Measurements from ENCODE around the gene CD79B.
"Not testable (repeated sequence)": the region's sequence is repeated elsewhere in the genome, so short reads cannot be mapped to it uniquely, and the experiment has no call there.

CD79B gene

DNA sequence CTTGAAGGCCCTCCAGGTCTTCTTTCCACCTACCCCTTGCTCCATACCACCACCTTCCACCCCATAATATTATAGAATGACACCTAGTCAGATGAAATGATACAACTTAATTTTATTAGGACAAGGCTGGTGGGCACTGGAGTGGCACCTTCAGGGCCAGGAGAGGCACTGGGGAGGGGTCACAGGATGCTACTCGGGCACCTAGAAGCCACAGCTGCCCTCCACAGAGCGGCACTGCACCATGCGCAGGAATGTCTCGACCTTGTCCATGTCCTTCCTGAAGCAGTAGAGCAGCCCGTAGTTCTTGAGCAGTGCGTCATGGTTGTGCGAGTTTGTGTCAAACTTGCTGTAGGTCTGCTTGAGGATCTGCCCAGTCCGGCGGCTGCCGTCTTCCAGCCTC lies 37.3 kb downstream of the CD79B start:
- not testable (repeated sequence) for DNase-seq (ENCODE audit: insufficient read length, low spot score); FAIRE-seq

DNA sequence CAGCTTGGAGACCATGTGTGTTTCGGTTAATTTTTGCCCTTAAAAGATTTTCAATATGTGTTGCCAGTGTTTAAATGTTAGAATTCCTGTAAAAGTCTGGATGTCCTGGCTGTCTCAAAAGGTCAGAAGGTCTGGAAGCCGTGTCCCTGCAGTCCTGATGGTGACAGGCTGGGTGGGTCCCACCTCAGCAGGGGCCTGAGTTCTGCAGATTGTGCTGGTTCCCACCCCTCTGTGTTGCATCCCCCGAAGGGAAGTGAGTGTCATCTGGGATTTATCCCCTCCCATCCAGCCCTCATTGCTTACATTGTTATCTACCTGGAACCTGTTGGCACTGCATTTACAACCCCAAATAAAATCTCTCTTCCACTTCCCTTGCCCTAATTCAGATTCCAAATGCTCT lies 38.1 kb downstream of the CD79B start:
- DNase-seq (ENCODE audit: insufficient read length, low spot score); FAIRE-seq: not testable (repeated sequence)

DNA sequence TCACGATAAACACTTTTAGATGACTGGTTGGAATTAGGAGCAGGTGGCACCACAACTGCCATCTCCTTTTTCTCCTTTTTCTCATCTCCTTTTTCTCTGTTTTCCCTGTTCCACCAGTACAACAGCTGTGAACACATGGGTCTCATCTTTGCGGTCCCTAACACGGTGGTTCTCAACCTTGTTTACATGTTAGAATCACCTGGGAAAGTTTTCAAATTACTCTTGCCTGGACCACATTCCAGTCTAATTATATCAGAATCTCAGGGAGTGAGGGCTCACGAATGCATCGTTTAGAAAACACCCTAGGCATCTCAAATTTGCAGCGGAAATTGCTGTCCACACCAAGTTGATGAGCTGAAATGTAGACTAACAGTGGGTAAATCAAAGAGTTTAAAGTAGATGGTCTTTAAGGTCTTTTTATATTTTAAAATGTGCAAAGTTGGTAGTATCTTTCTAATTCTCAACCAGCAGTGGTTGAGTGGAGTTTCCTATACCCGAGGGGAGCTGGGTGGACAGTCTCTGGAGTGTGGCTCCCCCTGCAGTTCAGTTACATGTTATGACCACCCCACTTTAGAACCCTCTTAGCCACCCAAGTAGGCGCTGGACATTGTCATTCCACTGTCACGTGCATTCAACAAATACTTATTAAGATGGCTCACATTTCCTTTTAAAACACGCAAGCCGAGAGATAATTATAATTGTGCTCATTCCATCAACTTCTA lies 39.7 kb downstream of the CD79B start:
- DNase-seq (ENCODE audit: insufficient read length, low spot score): not testable (repeated sequence)

DNA sequence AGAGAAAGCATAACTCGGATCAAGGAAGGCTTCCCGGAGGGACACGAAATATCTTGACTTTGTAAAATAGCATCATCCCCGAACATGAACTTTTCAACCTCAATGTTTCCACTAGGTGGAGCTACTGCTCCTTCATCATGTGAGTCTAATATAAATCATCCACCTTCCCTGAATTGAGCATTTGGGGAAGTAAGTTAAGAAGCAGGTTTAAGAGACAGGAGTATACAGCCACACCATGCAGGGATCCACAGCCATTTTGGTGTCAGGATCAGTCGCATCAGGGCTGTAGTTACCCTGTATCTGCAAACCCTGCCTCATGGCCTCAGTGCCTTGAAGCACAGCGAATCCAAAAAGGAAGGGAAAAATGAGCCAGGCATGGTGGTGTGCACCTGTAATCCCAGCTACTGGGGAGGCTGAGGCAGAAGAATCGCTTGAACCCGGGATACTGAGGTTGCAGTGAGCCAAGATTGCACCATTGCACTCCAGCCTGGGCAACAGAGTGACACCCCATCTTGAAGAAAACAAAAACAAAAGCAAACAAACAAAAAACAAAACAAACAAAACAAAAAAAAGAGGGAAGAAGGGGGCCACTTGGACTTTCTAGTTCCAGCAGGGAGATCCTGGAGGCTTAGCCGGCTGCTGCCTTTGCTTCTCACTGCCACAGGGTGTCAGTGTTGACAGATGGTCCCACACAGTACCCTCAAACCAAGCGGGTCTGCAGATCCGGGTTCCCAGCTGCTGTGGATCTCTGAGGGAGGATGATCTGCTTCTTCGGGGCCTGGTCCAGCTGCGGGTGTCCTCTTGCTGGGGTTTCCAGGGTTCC lies 42.9 kb downstream of the CD79B start:
- DNase-seq (ENCODE audit: insufficient read length, low spot score): not testable (repeated sequence)
- FAIRE-seq: peak; percentile 43

More for the DNA sequence above, 39.7 kb downstream of the CD79B start:
- not testable (repeated sequence) for FAIRE-seq

DNA sequence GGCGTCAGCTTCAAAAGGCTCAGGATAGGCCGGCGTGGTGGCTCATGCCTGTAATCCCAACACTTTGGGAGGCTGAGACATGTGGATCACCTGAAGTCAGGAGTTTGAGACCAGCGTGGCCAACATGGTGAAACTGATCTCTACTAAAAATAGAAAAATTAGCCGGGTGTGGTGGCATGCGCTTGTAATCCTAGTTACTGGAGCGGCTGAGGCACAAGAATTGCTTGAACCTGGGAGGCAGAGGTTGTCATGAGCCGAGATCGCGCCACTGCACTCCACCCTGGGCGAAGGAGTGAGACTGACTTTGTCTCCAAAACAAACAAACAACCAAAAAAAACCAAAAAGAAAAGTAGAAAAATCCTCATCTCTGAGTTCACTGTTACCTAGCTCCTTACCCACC lies 47.0 kb downstream of the CD79B start:
- FAIRE-seq; DNase-seq (ENCODE audit: insufficient read length, low spot score): not testable (repeated sequence)

DNA sequence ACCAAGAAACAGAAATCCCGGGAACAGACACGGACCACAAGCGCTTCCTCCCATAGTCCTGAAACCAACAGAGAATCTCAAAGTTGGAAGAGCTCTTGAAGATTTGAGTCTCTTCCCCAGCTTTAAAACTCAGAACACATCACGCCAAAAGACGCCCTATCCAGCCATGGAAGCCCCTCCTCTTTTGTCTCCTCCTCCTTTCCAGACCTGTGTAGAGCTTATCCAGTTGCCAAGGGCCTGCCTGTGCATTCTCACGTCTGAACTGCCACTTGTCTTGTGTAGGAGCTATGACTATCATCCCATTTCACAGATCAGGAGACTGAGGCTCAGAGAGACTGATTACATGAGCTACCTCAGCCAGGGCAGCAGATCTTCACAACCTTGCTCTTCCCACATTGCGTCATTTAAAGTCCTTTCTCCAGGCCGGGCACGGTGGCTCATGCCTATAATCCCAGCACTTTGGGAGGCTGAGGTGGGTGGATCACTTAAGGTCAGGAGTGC lies 49.5 kb downstream of the CD79B start:
- not testable (repeated sequence) for FAIRE-seq; DNase-seq (ENCODE audit: insufficient read length, low spot score)

DNA sequence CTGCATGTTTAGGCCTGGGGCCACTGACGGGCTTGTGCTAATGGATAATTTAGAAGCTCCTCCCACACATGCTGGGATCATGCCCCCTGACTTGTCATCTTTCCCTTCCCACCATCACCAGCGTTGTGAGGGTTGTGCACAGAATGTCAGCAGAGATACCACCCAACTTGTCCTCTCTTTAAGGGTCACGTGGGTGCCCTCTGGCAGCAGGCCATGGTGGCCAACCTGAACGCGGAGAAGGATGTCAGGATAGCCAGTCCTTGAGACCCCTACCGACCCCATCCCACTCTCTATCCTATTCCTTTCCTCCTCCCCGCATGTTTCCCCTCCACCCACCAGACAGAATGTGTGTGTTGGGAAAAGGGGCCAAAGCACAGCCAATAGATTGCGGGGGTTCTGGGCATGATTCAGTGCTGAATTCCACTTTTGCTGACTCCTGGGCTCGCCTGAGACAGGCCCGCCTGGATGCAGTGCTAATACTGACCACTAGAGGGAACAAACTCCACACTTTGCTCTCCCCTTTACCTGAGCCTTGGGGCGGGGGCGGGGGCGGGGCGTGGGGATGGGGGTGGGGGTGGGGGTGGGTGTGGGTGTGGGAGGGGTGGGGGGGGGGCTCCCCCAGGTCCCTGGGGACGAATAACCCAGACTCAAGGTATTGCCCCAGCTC lies 50.1 kb downstream of the CD79B start, which contains the start of gene GH2:
Gene GH2, minus strand, starts transcription at position 10 of the 667 bp plus-strand sequence. CDS start 143 bp downstream, outside the sequence.
- FAIRE-seq (no peak), DNase-seq (ENCODE audit: insufficient read length, low spot score) (peak; percentile 88)
- no peak for TF ChIP-seq POLR2A (IDR thresholded peaks at IDR 0.05; ENCODE audit: low read depth, low read length)

DNA sequence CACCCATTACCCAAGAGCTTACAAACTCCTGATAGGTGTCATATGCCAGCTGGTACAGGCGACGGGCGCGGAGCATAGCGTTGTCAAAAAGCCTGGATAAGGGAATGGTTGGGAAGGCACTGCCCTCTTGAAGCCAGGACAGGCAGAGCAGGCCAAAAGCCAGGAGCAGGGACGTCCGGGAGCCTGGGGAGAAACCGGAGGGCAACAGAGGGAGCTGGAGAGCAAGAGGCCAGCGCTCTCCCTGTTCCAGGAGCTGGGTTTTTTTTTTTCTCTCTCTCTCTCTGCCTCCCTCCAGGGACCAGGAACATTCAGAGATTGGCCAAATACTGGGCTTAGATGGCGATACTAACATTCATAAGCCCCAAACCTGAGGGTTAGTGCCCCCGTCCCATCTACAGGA lies 50.8 kb downstream of the CD79B start:
- DNase-seq (ENCODE audit: insufficient read length, low spot score); FAIRE-seq: not testable (repeated sequence)

DNA sequence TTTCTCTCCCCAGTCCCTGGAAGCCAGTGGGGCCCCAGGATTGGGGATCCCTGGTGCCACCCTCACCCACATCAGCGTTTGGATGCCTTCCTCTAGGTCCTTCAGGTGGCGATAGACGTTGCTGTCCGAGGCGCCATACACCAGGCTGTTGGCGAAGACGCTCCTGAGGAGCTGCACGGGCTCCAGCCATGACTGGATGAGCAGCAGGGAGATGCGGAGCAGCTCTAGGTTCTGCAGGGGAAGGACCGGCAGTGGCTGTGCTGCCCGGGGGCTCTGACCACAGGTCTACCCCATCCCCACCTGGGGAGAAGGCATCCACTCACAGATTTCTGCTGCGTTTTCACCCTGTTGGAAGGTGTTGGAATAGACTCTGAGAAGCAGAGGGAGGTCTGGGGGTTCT lies 51.4 kb downstream of the CD79B start:
- DNase-seq (ENCODE audit: insufficient read length, low spot score): no peak
- no peak for FAIRE-seq

More for the DNA sequence above, 51.4 kb downstream of the CD79B start:
- no peak for TF ChIP-seq POLR2A (IDR thresholded peaks at IDR 0.05; ENCODE audit: low read depth, low read length)

All from H54 (cell line).